BE2C (cell line): ENCODE data around the gene KRTAP19-8.

Experiments
- DNase-seq: peaks from one replicate; pipeline ENCODE4 v3.0.0-alpha.2; 2020
- H3K27me3 ChIP-seq: fragments of 250-450 bp; sonication (Bioruptor Pico); 2 replicates; pipeline ENCODE4 v1.5.1; 2020; ENCODE audit warnings: mild to moderate bottlenecking
- H3K36me3 ChIP-seq: fragments of 250-450 bp; sonication (Bioruptor Pico); 2 replicates; pipeline ENCODE4 v1.5.1; 2020; ENCODE audit warnings: mild to moderate bottlenecking
- H3K4me1 ChIP-seq: fragments of 250-450 bp; sonication (Bioruptor Pico); 2 replicates; pipeline ENCODE4 v1.5.1; 2020
- H3K4me3 ChIP-seq: 2 replicates; pipeline ENCODE4 v1.5.1; 2011; ENCODE audit warnings: low read depth, low read length
- H3K9me3 ChIP-seq: fragments of 250-450 bp; sonication (Bioruptor Pico); 2 replicates; pipeline ENCODE4 v1.5.1; 2020
- TF ChIP-seq, protein P1 (sequence below): IDR thresholded peaks from 2 replicates; pipeline ENCODE4 v1.5.1; 2012; ENCODE audit warnings: mild to moderate bottlenecking, low read depth, low read length

Gene KRTAP19-8

DNA sequence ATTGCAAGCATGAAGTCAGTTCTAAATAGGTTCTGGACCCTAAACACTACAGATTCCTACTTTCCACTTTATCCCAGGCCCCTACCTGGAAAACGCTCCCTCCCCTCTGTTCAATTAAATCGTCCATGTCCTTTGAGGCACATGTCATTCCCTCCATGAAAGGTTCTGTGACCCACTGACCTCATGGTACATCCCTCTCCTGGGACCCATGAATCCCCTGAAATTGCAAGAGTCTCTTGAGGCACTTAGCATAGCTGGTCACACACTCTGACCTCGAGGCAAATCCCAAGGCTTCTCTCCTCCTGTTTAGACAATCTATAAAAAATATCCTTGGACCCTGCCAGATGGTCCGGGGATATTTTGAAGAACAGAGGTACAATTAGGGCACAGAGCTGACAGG is 34.3 kb upstream of the KRTAP19-8 start:
- Histone ChIP-seq H3K27me3 (no peaks in the 10 kb centered on the region; the same call in 1 of the 2 replicates), H3K36me3 (no peaks in the 10 kb centered on the region), H3K4me1 (no peaks in the 10 kb centered on the region), H3K9me3 (no peaks in the 10 kb centered on the region), H3K4me3 (no peak overlapping the region)
- TF ChIP-seq, protein P1, sequence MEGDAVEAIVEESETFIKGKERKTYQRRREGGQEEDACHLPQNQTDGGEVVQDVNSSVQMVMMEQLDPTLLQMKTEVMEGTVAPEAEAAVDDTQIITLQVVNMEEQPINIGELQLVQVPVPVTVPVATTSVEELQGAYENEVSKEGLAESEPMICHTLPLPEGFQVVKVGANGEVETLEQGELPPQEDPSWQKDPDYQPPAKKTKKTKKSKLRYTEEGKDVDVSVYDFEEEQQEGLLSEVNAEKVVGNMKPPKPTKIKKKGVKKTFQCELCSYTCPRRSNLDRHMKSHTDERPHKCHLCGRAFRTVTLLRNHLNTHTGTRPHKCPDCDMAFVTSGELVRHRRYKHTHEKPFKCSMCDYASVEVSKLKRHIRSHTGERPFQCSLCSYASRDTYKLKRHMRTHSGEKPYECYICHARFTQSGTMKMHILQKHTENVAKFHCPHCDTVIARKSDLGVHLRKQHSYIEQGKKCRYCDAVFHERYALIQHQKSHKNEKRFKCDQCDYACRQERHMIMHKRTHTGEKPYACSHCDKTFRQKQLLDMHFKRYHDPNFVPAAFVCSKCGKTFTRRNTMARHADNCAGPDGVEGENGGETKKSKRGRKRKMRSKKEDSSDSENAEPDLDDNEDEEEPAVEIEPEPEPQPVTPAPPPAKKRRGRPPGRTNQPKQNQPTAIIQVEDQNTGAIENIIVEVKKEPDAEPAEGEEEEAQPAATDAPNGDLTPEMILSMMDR, result no peak
- no peak for DNase-seq

DNA sequence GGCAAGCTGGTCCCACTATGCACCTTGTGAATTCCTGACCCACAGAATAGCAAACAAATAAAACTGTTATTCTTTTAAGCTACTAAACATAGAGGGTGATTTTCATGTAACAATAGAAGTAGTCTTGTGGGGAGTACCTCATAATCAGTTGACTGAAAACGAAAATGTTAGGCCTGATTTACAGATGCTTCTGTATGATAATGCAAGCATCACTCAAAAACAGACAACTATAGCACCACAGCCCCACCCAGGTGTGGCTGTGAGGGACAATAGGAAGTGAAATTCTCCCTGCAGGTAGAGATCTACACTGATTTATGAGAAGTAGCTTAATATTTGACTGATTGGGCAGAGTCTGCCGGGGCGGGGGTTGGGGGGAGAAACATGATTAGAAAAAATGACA is 26.5 kb upstream of the KRTAP19-8 start:
- Histone ChIP-seq H3K36me3 (no peaks in the 10 kb centered on the region), H3K9me3 (no peaks in the 10 kb centered on the region), H3K27me3 (no peaks in the 10 kb centered on the region), H3K4me1 (no peaks in the 10 kb centered on the region), H3K4me3 (no peak overlapping the region)
- TF ChIP-seq, protein P1, result no peak
- no peak for DNase-seq

DNA sequence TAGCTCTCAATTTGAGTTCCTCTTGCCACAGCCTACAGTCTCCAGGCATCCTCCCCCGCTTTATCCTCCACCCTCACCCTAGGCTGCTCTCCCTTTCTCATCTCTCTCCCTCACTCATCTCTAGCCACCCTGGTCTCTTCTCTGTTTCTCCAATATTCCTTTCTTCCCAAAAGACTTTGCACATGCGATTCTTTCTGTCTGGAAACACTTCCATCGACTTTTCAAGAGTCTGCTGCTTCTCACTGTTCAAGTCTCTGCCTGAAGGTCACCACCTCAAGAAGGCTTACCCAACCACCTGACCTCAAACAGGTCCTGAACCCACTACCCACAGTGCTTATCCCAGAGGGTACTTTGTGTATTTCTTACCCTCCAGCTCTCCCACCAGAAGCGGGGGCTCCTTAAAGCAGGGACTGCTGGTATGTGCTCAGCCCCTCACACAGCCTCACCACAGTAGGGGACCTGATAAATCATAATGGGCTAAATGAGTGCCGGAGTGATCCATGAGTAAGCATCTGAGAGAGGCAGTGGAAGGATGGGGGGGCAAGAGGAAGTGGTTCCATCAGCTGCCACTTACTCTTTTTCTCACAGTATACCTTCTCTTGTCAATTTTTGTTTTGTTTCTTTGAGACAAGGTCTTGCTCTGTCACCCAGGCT is 14.3 kb upstream of the KRTAP19-8 start:
- Histone ChIP-seq H3K36me3 (no peaks in the 10 kb centered on the region), H3K4me1 (no peaks in the 10 kb centered on the region), H3K4me3 (no peak overlapping the region), H3K9me3 (no peaks in the 10 kb centered on the region), H3K27me3 (no peaks in the 10 kb centered on the region; the same call in 1 of the 2 replicates)
- TF ChIP-seq, protein P1, result no peak
- no peak for DNase-seq

DNA sequence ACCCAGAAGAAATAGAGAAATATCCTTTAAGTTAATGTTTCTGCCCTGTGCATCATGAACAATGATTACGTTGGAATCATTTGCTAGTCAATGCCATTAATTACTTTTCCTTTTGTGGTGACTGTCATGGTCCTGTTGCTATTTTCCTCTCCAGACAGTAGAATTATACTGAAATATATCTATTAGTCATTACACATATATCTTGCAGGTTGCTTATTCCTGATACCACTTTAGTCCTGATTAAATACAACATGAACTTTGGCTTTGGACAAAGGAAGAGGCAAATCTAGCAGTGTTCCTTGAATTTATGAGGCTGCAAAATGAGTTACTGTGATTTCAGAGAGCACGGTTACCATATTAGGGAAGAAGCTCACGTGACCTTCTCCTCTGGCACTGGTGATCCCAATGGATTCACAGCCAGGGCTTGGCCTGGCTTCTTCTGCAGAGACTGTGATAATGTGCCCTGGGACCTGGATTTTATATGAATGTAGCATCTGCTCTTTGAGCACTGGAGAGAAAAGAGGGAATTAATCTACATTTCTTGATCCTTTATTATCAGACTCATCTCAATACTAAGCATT is 12.4 kb upstream of the KRTAP19-8 start:
- TF ChIP-seq, protein P1, result no peak

DNA sequence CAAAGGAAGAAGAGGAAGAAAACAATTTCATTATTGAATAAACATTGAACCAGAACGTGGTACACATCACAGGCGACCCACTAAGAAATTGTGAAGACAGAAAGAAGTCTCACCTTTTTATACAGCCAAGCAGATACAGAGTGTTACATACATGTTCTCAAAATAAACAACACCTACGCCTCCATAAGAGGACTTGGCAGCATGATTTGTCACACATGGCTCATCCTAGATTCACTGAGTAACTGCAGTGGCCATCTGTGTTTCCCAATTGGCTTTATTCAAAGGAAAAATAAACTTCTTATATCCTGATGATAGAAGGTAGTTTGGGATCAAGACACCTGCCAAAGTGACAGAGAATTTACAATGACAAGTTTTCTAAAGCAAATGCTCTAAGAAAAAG is 7.6 kb upstream of the KRTAP19-8 start:
- Histone ChIP-seq H3K27me3 (no peaks in the 10 kb centered on the region; the same call in 1 of the 2 replicates), H3K9me3 (no peaks in the 10 kb centered on the region), H3K4me1 (no peaks in the 10 kb centered on the region), H3K4me3 (no peak overlapping the region), H3K36me3 (no peaks in the 10 kb centered on the region)
- TF ChIP-seq, protein P1, result no peak
- DNase-seq, result no peak

More for the DNA sequence above, 12.4 kb upstream of the KRTAP19-8 start:
- no peaks in the 10 kb centered on the region; the same call in 1 of the 2 replicates for H3K27me3 ChIP-seq
- no peaks in the 10 kb centered on the region for H3K9me3 ChIP-seq
- no peaks in the 10 kb centered on the region for H3K36me3 ChIP-seq
- DNase-seq, result no peak
- no peak overlapping the region for H3K4me3 ChIP-seq
- no peaks in the 10 kb centered on the region for H3K4me1 ChIP-seq

DNA sequence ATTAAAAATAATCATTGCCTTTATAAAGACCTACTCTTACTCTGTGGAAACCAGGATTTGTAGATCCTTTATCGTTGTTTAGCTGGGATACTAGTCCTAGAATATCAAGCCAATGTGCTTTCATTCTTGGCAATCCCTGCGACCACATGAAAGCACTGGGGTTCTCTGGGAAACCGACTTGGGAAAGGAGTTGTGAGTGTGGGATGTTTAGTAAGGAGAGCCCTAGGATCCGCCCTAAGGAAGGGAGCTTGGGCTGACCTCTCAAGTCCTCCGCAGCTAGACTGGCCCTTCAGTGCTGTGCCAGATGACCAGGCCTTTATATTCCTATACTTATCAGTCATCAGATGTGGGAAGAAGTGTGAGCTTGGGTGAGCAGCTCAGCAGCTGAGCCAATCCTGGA is 5.2 kb upstream of the KRTAP19-8 start:
- Histone ChIP-seq H3K27me3 (no peaks in the 10 kb centered on the region; the same call in 1 of the 2 replicates), H3K9me3 (no peaks in the 10 kb centered on the region), H3K36me3 (no peaks in the 10 kb centered on the region), H3K4me3 (no peak overlapping the region), H3K4me1 (no peaks in the 10 kb centered on the region)
- DNase-seq, result no peak
- TF ChIP-seq, protein P1, result no peak
